IMR-90 (cell line): Measurements from ENCODE around the gene MAML2. TPM values are rescaled to one million over a fixed set of nuclear protein-coding genes. Genes with fewer than 3 reads are reported as not detected.

Experiments
- ATAC-seq: fragments of 200-7000 bp; cut with Tn5 transposase; 2 replicates; pipeline ENCODE4 v1.9.1; 2020; ENCODE audit warnings: low read depth, mild to moderate bottlenecking, moderate library complexity
- BruUV-seq: library from RNA; stranded (reverse); fragments of 400-500 nt; replicated peaks from 2 replicates; lab custom pipeline; 2021; lab: Mats Ljungman, UMichigan
- CTCF ChIA-PET: fragments of 300-600 bp; formaldehyde crosslinking; extraction: SDS; loops from one replicate; lab custom pipeline; 2021; ENCODE audit warnings: antibody characterized with exemption; lab: Yijun Ruan, JAX
- POLR2A ChIA-PET: fragments of 300-600 bp; sonication (Branson Sonifier 250); formaldehyde crosslinking; loops from one replicate; lab custom pipeline; 2022; ENCODE audit warnings: antibody characterized with exemption; ENCODE audit not compliant: unreplicated experiment; lab: Charles Lee
- DNase-seq: peaks from one replicate; pipeline ENCODE4 v3.0.0; 2013
- H2AFZ ChIP-seq: replicated peaks from 2 replicates; pipeline ENCODE3; 2013; ENCODE audit warnings: low read length, mild to moderate bottlenecking; ENCODE audit not compliant: poor library complexity
- H2AK5ac ChIP-seq: 2 replicates; pipeline ENCODE4 v1.6.1; 2013; ENCODE audit warnings: low read depth, low read length, inconsistent platforms
- H2AK9ac ChIP-seq: replicated peaks from 2 replicates; pipeline ENCODE3; 2013; ENCODE audit warnings: mild to moderate bottlenecking, low read depth, low read length, moderate library complexity; ENCODE audit not compliant: poor library complexity
- H2BK120ac ChIP-seq: 2 replicates; pipeline ENCODE4 v1.6.1; 2013; ENCODE audit warnings: low read depth, low read length, inconsistent platforms
- H2BK15ac ChIP-seq: 3 replicates; pipeline ENCODE4 v1.6.1; 2013; ENCODE audit warnings: low read depth, low read length, inconsistent platforms
- H2BK20ac ChIP-seq: 2 replicates; pipeline ENCODE4 v1.6.1; 2013; ENCODE audit warnings: low read depth, mild to moderate bottlenecking, inconsistent platforms, low read length, moderate library complexity
- H2BK5ac ChIP-seq: 2 replicates; pipeline ENCODE4 v1.6.1; 2013; ENCODE audit warnings: mild to moderate bottlenecking, low read depth, low read length, inconsistent platforms; ENCODE audit not compliant: poor library complexity, severe bottlenecking
- H3K14ac ChIP-seq: replicated peaks from 2 replicates; pipeline ENCODE4 v1.6.1; 2013; ENCODE audit warnings: low read depth, low read length, inconsistent platforms
- H3K18ac ChIP-seq: 2 replicates; pipeline ENCODE4 v1.6.1; 2013; ENCODE audit warnings: low read depth, low read length, control low read depth
- H3K23ac ChIP-seq: 2 replicates; pipeline ENCODE4 v1.6.1; 2013; ENCODE audit warnings: low read depth, low read length, inconsistent platforms
- H3K27ac ChIP-seq: 2 replicates; pipeline ENCODE4 v1.5.1; 2013; ENCODE audit warnings: mild to moderate bottlenecking, control low read depth, low read length; ENCODE audit not compliant: insufficient read depth
- H3K27me3 ChIP-seq: 2 replicates; pipeline ENCODE4 v1.6.1; 2013; ENCODE audit warnings: low read length; ENCODE audit not compliant: control insufficient read depth, insufficient read depth
- H3K36me3 ChIP-seq: 2 replicates; pipeline ENCODE4 v1.6.1; 2013; ENCODE audit warnings: low read length, mixed read lengths; ENCODE audit not compliant: control insufficient read depth, insufficient read depth
- H3K4ac ChIP-seq: 2 replicates; pipeline ENCODE4 v1.6.1; 2013; ENCODE audit warnings: low read depth, low read length, inconsistent platforms
- H3K4me1 ChIP-seq: 2 replicates; pipeline ENCODE4 v1.6.1; 2013; ENCODE audit warnings: low read length, mixed read lengths; ENCODE audit not compliant: control insufficient read depth, insufficient read depth
- H3K4me2 ChIP-seq: 2 replicates; pipeline ENCODE4 v1.6.1; 2013; ENCODE audit warnings: low read depth, mild to moderate bottlenecking, control low read depth, low read length, moderate library complexity
- H3K4me3 ChIP-seq: 2 replicates; pipeline ENCODE4 v1.5.1; 2013; ENCODE audit warnings: low read depth, mild to moderate bottlenecking, control low read depth, low read length, moderate library complexity; ENCODE audit not compliant: insufficient read depth
- H3K56ac ChIP-seq: 2 replicates; pipeline ENCODE4 v1.6.1; 2013; ENCODE audit warnings: low read length, inconsistent platforms; ENCODE audit not compliant: insufficient read depth; ENCODE audit errors: extremely low read depth
- H3K79me1 ChIP-seq, 2 experiments: 2 replicates each; pipeline ENCODE4 v1.6.1; 2013; ENCODE audit warnings: low read length in 2 of 2, inconsistent platforms in 1 of 2, low read depth in 1 of 2
- H3K9ac ChIP-seq: 2 replicates; pipeline ENCODE4 v1.6.1; 2013; ENCODE audit warnings: low read depth, low read length, control low read depth
- H3K9me1 ChIP-seq: 2 replicates; pipeline ENCODE4 v1.6.1; 2013; ENCODE audit warnings: low read length, inconsistent platforms; ENCODE audit not compliant: insufficient read depth
- H3K9me3 ChIP-seq: 2 replicates; pipeline ENCODE4 v1.6.1; 2013; ENCODE audit warnings: low read length; ENCODE audit not compliant: control insufficient read depth, insufficient read depth
- H4K20me1 ChIP-seq: 2 replicates; pipeline ENCODE4 v1.6.1; 2013; ENCODE audit warnings: low read length, inconsistent platforms; ENCODE audit not compliant: insufficient read depth
- H4K5ac ChIP-seq: 2 replicates; pipeline ENCODE4 v1.6.1; 2013; ENCODE audit warnings: mild to moderate bottlenecking, low read depth, low read length, control low read depth
- H4K8ac ChIP-seq, 2 experiments: 2 replicates each; pipeline ENCODE4 v1.6.1; 2013; ENCODE audit warnings: low read depth in 2 of 2, low read length in 2 of 2, control low read depth in 1 of 2, inconsistent platforms in 1 of 2
- H4K91ac ChIP-seq: 2 replicates; pipeline ENCODE4 v1.6.1; 2013; ENCODE audit warnings: low read depth, low read length, inconsistent platforms; ENCODE audit not compliant: insufficient read depth
- CHD1 ChIP-seq: IDR thresholded peaks from 2 replicates; pipeline ENCODE4 v1.6.1; 2012; ENCODE audit warnings: low read depth, low read length, improper control_type of control experiment
- dilution Hi-C: fragments of 300-500 bp; cut with HindIII; formaldehyde crosslinking; loops from one replicate; pipeline ENCODE4 v1.14.3; 2018; ENCODE audit warnings: low sequenced_read_pairs; ENCODE audit not compliant: unreplicated experiment
- in situ Hi-C: fragments of 300-500 bp; cut with MboI; formaldehyde crosslinking; loops from 3 replicates; pipeline ENCODE4 v1.14.3; 2019; ENCODE audit warnings: low sequenced_read_pairs, inconsistent platforms, mixed read lengths
- intact Hi-C: fragments of 100-400 bp; cut with micrococcal nuclease; formaldehyde crosslinking; loops from 2 replicates; pipeline ENCODE4 v1.10.0; 2022
- polyA plus RNA-seq, 3 experiments: library from polyadenylated mRNA; depleted of rRNA; stranded (reverse); fragments of >200 nt; gene quantifications; 2 replicates each; pipeline ENCODE4 v1.2.3, GENCODE V29; 2012; ENCODE audit warnings: low replicate concordance in 1 of 3
- total RNA-seq: library from RNA; depleted of rRNA; stranded (reverse); fragments of >200 nt; gene quantifications from 2 replicates; pipeline ENCODE4 v1.2.3, GENCODE V29; 2012
- TF ChIP-seq, protein P1 (sequence below): fragments of 150-350 bp; IDR thresholded peaks from 2 replicates; pipeline ENCODE4 v1.6.1; 2017; ENCODE audit warnings: mild to moderate bottlenecking, antibody characterized with exemption, low read length, low read depth

MAML2 gene
- total and polyA plus RNA-seq, 2 of the 4 experiments (the other 2 are of a cell fraction): 15.0 to 19.5 TPM

- in situ Hi-C loops: no loop called here
- DNase-seq: no peak
- H2BK20ac ChIP-seq: no peak overlapping the region
These were observed 309.9 kb downstream of the MAML2 start for GRCh38 chr11:96033095-96033494.

More at GRCh38 chr11:96033095-96033494, 309.9 kb downstream of the MAML2 start:
- H4K5ac ChIP-seq: no peak overlapping the region
- H2BK120ac ChIP-seq: no peak overlapping the region
- H3K9ac ChIP-seq: no peak overlapping the region
- no peak overlapping the region for H3K27ac ChIP-seq
- no peak overlapping the region for H2BK5ac ChIP-seq
- no peak overlapping the region for H2AK9ac ChIP-seq
- H3K9me3 ChIP-seq: no peaks in the 10 kb centered on the region
- no TSS peak for BruUV-seq
- no peak overlapping the region for H3K56ac ChIP-seq
- no peak overlapping the region for H3K23ac ChIP-seq
- H3K9me1 ChIP-seq: no peaks in the 10 kb centered on the region
- dilution Hi-C loops: loop anchor here (25.0 kb wide), 1 partner anchor 329 kb away; no protein-coding TSS in a partner anchor
- H3K4ac ChIP-seq: no peak overlapping the region
- H4K91ac ChIP-seq: no peak overlapping the region
- H3K18ac ChIP-seq: no peak overlapping the region
- H2AFZ ChIP-seq: no peak overlapping the region
- H3K4me2 ChIP-seq: no peak overlapping the region
- no peak overlapping the region for H2BK15ac ChIP-seq
- peaks cover 12 to 18% of the 10 kb centered on the region in 2 experiments; a peak in 3 of 4 replicates for H3K79me1 ChIP-seq
- H4K8ac ChIP-seq: no peak overlapping the region
- intact Hi-C loops: no loop called here
- TF ChIP-seq CHD1: no peak
- TF ChIP-seq, protein P1, sequence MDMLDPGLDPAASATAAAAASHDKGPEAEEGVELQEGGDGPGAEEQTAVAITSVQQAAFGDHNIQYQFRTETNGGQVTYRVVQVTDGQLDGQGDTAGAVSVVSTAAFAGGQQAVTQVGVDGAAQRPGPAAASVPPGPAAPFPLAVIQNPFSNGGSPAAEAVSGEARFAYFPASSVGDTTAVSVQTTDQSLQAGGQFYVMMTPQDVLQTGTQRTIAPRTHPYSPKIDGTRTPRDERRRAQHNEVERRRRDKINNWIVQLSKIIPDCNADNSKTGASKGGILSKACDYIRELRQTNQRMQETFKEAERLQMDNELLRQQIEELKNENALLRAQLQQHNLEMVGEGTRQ: no peak
- no peaks in the 10 kb centered on the region for H4K20me1 ChIP-seq
- no peaks in the 10 kb centered on the region for H3K27me3 ChIP-seq
- H3K14ac ChIP-seq: no peak overlapping the region
- ChIA-PET POLR2A (no interaction called here), CTCF (interaction anchor here (1.4 kb wide), 1 partner anchor 309 kb away, joined by 3 read pairs; no protein-coding TSS in a partner anchor)
- ATAC-seq: no peak
- no peak overlapping the region for H3K4me3 ChIP-seq
- H3K4me1 ChIP-seq: peaks cover 4% of the 10 kb centered on the region
- peaks cover 3% of the 10 kb centered on the region for H3K36me3 ChIP-seq
- no peak overlapping the region for H2AK5ac ChIP-seq
